ENCODE data around the gene CD226. TPM values are rescaled to one million over a fixed set of nuclear protein-coding genes. Genes with fewer than 3 reads are reported as not detected.

The CD226 gene
- total RNA-seq, 1 donor from 2014 or later: 1.4 TPM

DNA sequence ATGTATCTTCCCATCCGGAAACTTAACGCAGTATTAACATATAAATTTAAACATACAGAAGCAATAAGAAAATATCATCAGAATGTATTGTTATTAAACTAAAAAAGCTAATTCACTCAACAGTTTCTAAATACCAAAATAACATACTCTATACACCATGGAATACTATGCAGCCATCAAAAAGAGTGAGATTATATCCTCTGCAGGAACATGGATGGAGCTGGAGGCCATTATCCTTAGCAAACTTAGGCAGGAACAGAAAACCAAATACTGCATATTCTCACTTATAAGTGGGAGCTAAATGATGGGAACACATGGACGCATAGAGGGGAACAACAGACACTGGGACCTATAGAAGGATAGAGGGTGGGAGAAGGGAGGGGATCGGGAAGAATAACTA, 127.1 kb downstream of the CD226 start:
- no peak for DNase-seq (ENCODE audit: low spot score)

- no peak for DNase-seq (ENCODE audit: low spot score)
These were observed 128.2 kb downstream of the CD226 start for GRCh38 chr18:69819460-69819859.

- no peak for DNase-seq (ENCODE audit: low spot score)
These were observed 130.2 kb downstream of the CD226 start for GRCh38 chr18:69817335-69817940.

- no peak for DNase-seq (ENCODE audit: low spot score)
These were observed 132.8 kb downstream of the CD226 start for GRCh38 chr18:69814861-69815385.

DNA sequence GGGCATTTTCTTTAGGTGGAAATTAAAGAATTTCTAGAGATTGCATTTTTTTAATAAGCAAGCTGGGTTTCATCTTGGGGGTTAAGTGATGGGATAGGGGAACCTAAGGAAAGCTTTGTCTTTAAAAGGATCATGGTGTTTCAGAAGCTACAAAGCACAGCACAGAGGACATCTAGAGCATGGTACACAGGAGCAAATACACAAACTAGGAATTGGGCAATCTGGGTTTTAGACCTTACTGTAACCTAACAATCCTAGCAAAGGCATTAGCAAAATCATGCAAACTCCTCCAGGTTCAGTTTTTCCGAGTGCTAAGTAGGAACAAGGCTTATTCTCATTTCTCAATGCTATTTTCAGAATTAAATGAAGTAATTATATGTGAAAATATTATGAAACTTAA, 134.1 kb downstream of the CD226 start:
- DNase-seq (ENCODE audit: low spot score): no peak

DNA sequence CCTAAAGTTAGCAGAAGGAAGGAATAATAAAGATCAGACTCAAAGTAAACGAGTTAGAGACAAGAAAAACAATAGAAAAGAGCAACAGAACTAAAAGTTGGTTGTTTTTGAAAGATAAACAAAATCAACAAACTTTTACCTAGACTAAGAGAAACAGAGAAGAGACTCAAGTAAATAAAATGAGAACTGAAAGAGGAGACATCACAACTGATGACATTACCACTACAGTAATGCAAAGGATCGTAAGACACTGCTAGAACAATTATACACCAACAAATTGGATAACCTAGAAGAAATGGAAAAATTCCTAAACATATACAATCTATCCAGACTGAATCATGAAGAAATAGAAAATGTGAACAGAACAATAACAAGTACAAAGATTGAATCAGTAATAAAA, 139.3 kb downstream of the CD226 start:
- DNase-seq (ENCODE audit: low spot score): no peak

DNA sequence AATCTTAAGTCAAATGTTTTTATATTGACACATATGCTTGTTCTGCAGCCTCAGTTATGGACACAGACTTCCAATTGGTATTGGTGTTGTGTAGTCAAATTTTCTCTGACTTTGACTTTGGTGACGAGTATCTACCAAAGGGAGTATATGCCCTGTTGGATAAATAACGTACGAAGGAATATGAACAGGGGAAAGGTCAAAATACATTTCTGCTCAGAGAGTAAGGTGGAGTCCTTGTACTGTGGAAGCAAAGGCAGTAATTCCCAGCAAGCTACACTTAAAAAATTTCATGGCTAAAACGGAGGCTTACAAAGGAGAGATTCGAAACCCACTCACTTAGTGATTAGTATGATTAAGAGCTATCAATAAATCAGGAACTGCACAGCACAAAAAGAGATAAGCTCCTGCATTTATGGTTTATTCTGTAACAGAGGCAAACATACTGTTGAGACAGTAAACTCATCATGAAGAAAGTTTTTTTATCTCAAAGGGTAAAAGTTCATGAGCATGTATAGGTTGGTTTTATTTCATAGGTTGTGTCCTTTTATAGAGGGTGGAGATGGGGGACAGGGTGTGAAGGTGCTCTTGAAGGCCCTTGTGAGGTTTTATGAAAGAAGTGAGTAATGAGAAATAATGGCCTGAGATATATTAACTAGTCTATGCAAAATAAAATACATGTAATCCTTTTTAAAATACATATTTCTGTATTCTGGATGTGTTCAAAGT, 142.7 kb downstream of the CD226 start:
- no peak for DNase-seq (ENCODE audit: low spot score)
